Amniotic stem cell (primary cell): Measurements from ENCODE around the gene LRRC71.
A peak's percentile ranks its signal among the peaks of the same experiment; 100 is the strongest.

Experiments used
- DNase-seq: peaks from one replicate; lab custom pipeline; 2025; lab: John Stamatoyannopoulos, UW

LRRC71 gene

GRCh38 chr1:156920233-156921052, at the start of gene LRRC71:
Gene LRRC71 (plus strand): TSS chr1:156920632. CDS start chr1:156920804, 172 bp downstream.
- DNase-seq: peak; percentile 48

- no peak for DNase-seq
Observed at GRCh38 chr1:156873659-156874058, 46.8 kb upstream of the LRRC71 start.

- DNase-seq: no peak
Observed at GRCh38 chr1:156874142-156874541, 46.3 kb upstream of the LRRC71 start.

- no peak for DNase-seq
Observed at GRCh38 chr1:156874572-156875340, 45.7 kb upstream of the LRRC71 start.

GRCh38 chr1:156875341-156875615, 45.2 kb upstream of the LRRC71 start:
- no peak for DNase-seq

- DNase-seq: no peak
Observed at GRCh38 chr1:156876281-156876680, 44.2 kb upstream of the LRRC71 start.

- no peak for DNase-seq
Observed at GRCh38 chr1:156877433-156878170, 42.8 kb upstream of the LRRC71 start.

- no peak for DNase-seq
Observed at GRCh38 chr1:156879876-156880275, 40.6 kb upstream of the LRRC71 start.

- DNase-seq: no peak
Observed at GRCh38 chr1:156880473-156880872, 40.0 kb upstream of the LRRC71 start.

- DNase-seq: no peak
Observed at GRCh38 chr1:156881101-156881500, 39.3 kb upstream of the LRRC71 start.

- no peak for DNase-seq
Observed at GRCh38 chr1:156881663-156882062, 38.8 kb upstream of the LRRC71 start.

- no peak for DNase-seq
Observed at GRCh38 chr1:156882543-156882942, 37.9 kb upstream of the LRRC71 start.

GRCh38 chr1:156883919-156884318, 36.5 kb upstream of the LRRC71 start:
- DNase-seq: no peak

GRCh38 chr1:156884560-156885184, 35.8 kb upstream of the LRRC71 start:
- no peak for DNase-seq

- no peak for DNase-seq
Observed at GRCh38 chr1:156885314-156885713, 35.1 kb upstream of the LRRC71 start.

- no peak for DNase-seq
Observed at GRCh38 chr1:156885880-156886355, 34.5 kb upstream of the LRRC71 start.

GRCh38 chr1:156886583-156887281, 33.7 kb upstream of the LRRC71 start:
- DNase-seq: no peak

GRCh38 chr1:156887317-156887716, 33.1 kb upstream of the LRRC71 start:
- no peak for DNase-seq

- DNase-seq: no peak
Observed at GRCh38 chr1:156887734-156888133, 32.7 kb upstream of the LRRC71 start.

- DNase-seq: peak; percentile 71
Observed at GRCh38 chr1:156889802-156890580, 30.4 kb upstream of the LRRC71 start.
